ENCODE measurements around the gene MAST1.

GRCh38 chr19:12843328-12843727, 5.0 kb downstream of the MAST1 start:
- no peak for TF ChIP-seq CTCF (IDR thresholded peaks at IDR 0.05)
- TF ChIP-seq EP300 (IDR thresholded peaks at IDR 0.05): no peak
